Mesenchymal stem cell (in vitro differentiated cells and primary cell): ENCODE measurements around the gene ZACN.

Experiments
- DNase-seq: peaks from one replicate; pipeline ENCODE4 v3.0.0-alpha.2; 2013
- H2AFZ ChIP-seq: one replicate; pipeline ENCODE4 v1.6.1; 2013; ENCODE audit warnings: low read depth, mild to moderate bottlenecking, control low read depth, inconsistent platforms, low read length, moderate library complexity
- H2AK5ac ChIP-seq: 2 replicates; pipeline ENCODE4 v1.6.1; 2013; ENCODE audit warnings: low read length, moderate library complexity, mild to moderate bottlenecking, inconsistent platforms; ENCODE audit not compliant: severe bottlenecking
- H2BK120ac ChIP-seq: one replicate; pipeline ENCODE4 v1.6.1; 2013; ENCODE audit warnings: low read depth, mild to moderate bottlenecking, inconsistent platforms, low read length, moderate library complexity
- H2BK12ac ChIP-seq, 2 experiments: one replicate each; pipeline ENCODE4 v1.6.1; 2013; ENCODE audit warnings: inconsistent platforms in 2 of 2, low read length in 2 of 2, mild to moderate bottlenecking in 2 of 2, moderate library complexity in 2 of 2, control low read depth in 1 of 2
- H2BK15ac ChIP-seq: one replicate; pipeline ENCODE4 v1.6.1; 2013; ENCODE audit warnings: mild to moderate bottlenecking, low read depth, inconsistent platforms; ENCODE audit not compliant: poor library complexity, severe bottlenecking
- H2BK5ac ChIP-seq: 2 replicates; pipeline ENCODE4 v1.6.1; 2013; ENCODE audit warnings: low read depth, mild to moderate bottlenecking, low read length, control low read depth, inconsistent platforms; ENCODE audit not compliant: poor library complexity, severe bottlenecking
- H3K14ac ChIP-seq, 2 experiments: one replicate each; pipeline ENCODE4 v1.6.1; 2013; ENCODE audit warnings: inconsistent platforms in 2 of 2, low read length in 2 of 2, control low read depth in 1 of 2, mild to moderate bottlenecking in 1 of 2, moderate library complexity in 1 of 2
- H3K18ac ChIP-seq, 2 experiments: one replicate each; pipeline ENCODE4 v1.6.1; 2013; ENCODE audit warnings: inconsistent platforms in 2 of 2, low read length in 2 of 2, control low read depth in 1 of 2, low read depth in 1 of 2, mild to moderate bottlenecking in 1 of 2
- H3K23ac ChIP-seq, 2 experiments: one replicate each; pipeline ENCODE4 v1.6.1; 2013; ENCODE audit warnings: inconsistent platforms in 2 of 2, low read length in 2 of 2, mild to moderate bottlenecking in 2 of 2, moderate library complexity in 2 of 2, control low read depth in 1 of 2
- H3K27ac ChIP-seq: 2 replicates; pipeline ENCODE4 v1.5.1; 2013; ENCODE audit warnings: mild to moderate bottlenecking, moderate library complexity, low read length, control low read depth, inconsistent platforms; ENCODE audit not compliant: poor library complexity, severe bottlenecking
- H3K27me3 ChIP-seq, 2 experiments: 2 replicates each; pipeline versions ENCODE4 v1.6.1 to v1.7.0; 2013; ENCODE audit warnings: low read length in 2 of 2, mild to moderate bottlenecking in 2 of 2, moderate library complexity in 2 of 2, control low read depth in 1 of 2, inconsistent platforms in 1 of 2; ENCODE audit not compliant: control insufficient read depth in 1 of 2, insufficient read depth in 1 of 2
- H3K36me3 ChIP-seq, 2 experiments: 2 replicates each; pipeline versions ENCODE4 v1.6.1 to v1.7.0; 2013; ENCODE audit warnings: low read length in 2 of 2, control low read depth in 1 of 2, inconsistent platforms in 1 of 2, low read depth in 1 of 2, mild to moderate bottlenecking in 1 of 2; ENCODE audit not compliant: insufficient read depth in 2 of 2, control insufficient read depth in 1 of 2
- H3K4ac ChIP-seq, 2 experiments: one replicate each; pipeline ENCODE4 v1.6.1; 2013; ENCODE audit warnings: inconsistent platforms in 2 of 2, low read length in 2 of 2, mild to moderate bottlenecking in 2 of 2, moderate library complexity in 2 of 2, control low read depth in 1 of 2, low read depth in 1 of 2
- H3K4me1 ChIP-seq: 2 replicates; pipeline ENCODE4 v1.6.1; 2013; ENCODE audit warnings: low read depth, low read length, control low read depth; ENCODE audit not compliant: control insufficient read depth, insufficient read depth
- H3K4me2 ChIP-seq: 2 replicates; pipeline ENCODE4 v1.6.1; 2013; ENCODE audit warnings: low read length, mild to moderate bottlenecking, inconsistent platforms; ENCODE audit not compliant: poor library complexity, severe bottlenecking
- H3K4me3 ChIP-seq, 2 experiments: 2 replicates each; pipeline versions ENCODE4 v1.5.1 to v1.7.0; 2013; ENCODE audit warnings: low read length in 2 of 2, mild to moderate bottlenecking in 2 of 2, control low read depth in 1 of 2, low read depth in 1 of 2; ENCODE audit not compliant: insufficient read depth in 1 of 2
- H3K79me1 ChIP-seq: replicated peaks from 2 replicates; pipeline ENCODE4 v1.6.1; 2013; ENCODE audit warnings: mild to moderate bottlenecking, control low read depth, low read length, inconsistent platforms; ENCODE audit not compliant: poor library complexity, severe bottlenecking
- H3K9ac ChIP-seq: 2 replicates; pipeline ENCODE4 v1.7.0; 2013; ENCODE audit warnings: mild to moderate bottlenecking, low read length, moderate library complexity
- H3K9me3 ChIP-seq: 2 replicates; pipeline ENCODE4 v1.7.0; 2013; ENCODE audit warnings: mild to moderate bottlenecking, low read length; ENCODE audit not compliant: control insufficient read depth
- H4K8ac ChIP-seq: one replicate; pipeline ENCODE4 v1.6.1; 2013; ENCODE audit warnings: inconsistent platforms, mild to moderate bottlenecking, low read length, moderate library complexity
- H4K91ac ChIP-seq: one replicate; pipeline ENCODE4 v1.6.1; 2013; ENCODE audit warnings: mild to moderate bottlenecking, low read length, inconsistent platforms
- WGBS: methylation state at CpG from one replicate; pipeline ENCODE4 v1.1.7; 2013; ENCODE audit warnings: mixed read lengths; 5-methylcytosine and 5-hydroxymethylcytosine counted together

The ZACN gene

DNA sequence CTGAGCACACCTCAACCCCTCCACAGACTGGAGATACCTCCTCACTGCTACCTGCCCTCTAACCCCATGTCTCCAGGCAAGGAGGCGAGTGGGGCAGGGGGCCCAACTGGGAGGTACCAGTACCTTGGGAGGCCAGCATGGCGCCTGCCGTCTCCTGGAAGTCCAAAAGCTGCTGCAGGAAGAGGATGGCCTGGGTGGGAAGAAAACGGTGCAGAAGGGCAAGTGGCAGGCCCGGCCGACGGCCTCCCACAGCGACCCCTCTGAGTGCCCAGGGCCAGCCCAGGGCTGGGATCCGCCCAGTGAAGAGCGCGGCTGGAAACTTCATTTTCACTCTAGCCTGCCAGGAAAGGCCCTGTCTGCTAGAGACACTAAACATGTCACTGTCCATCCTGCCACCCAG is 8.5 kb downstream of the ZACN start:
- 94% methylated on average over 11 of the region's 11 CpGs for WGBS
- DNase-seq: no peak

DNA sequence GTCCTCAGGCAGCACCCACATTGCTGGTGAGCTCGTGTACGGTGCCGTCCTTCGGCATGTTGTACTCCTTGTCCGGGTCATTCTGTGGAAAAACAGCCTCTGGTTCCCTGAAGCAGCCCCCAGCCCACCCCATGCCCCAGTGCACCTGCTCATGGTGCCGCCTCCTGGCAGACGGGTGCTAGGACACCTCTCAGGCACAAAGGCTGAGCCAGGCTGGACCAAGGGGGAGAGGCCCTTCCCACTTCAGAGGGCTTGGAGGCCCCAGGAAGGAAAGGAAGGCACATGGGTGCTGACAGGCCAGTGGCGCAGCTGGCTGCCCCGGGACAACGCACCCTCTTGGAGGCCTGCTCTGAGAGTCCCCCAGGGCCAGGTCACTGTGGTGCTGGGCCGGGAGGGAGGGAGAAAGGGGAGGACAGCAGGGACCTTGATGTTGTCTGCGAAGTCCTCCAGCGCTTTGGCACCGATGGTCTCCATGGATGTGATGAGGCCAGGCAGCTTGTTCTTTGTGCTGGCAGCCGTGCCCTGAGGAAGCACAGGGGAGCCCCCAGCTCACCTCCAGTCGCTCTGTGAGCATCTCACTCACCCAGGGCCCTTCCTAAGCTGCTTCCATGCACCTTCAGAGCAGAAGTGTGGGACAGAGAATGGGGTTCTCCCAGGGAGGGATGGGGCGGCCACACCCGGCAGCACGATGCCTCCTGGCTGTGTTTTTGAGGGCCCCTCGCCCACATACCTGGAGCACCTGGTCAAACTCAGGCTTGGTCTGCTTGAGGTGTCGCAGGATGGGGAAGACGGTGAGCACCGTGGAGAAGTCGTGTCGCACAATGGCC is 9.3 kb downstream of the ZACN start:
- peaks cover 94 to 98% of the 10 kb centered on the region in 2 experiments for H3K36me3 ChIP-seq
- H3K4me1 ChIP-seq: peaks cover 2% of the 10 kb centered on the region
- no peaks in the 10 kb centered on the region for H3K27me3 ChIP-seq
- no peak overlapping the region for H2BK12ac ChIP-seq
- no peak overlapping the region for H3K4me3 ChIP-seq
- no peak overlapping the region for H3K4ac ChIP-seq
- H3K23ac ChIP-seq: no peak overlapping the region
- no peak overlapping the region for H2BK15ac ChIP-seq
- no peak overlapping the region for H2AK5ac ChIP-seq
- H3K9ac ChIP-seq: no peak overlapping the region
- no peaks in the 10 kb centered on the region for H3K9me3 ChIP-seq
- no peak overlapping the region for H3K18ac ChIP-seq
- H3K27ac ChIP-seq: no peak overlapping the region
- H2AFZ ChIP-seq: no peak overlapping the region
- peaks cover 41% of the 10 kb centered on the region for H3K79me1 ChIP-seq
- DNase-seq: no peak
- H4K91ac ChIP-seq: no peak overlapping the region
- no peak overlapping the region for H3K4me2 ChIP-seq
- no peak overlapping the region for H4K8ac ChIP-seq
- WGBS: 94% methylated on average over 25 of the region's 25 CpGs
- no peak overlapping the region for H2BK5ac ChIP-seq
- H2BK120ac ChIP-seq: no peak overlapping the region
- H3K14ac ChIP-seq: no peak overlapping the region

More for the DNA sequence above, 8.5 kb downstream of the ZACN start:
- no peak overlapping the region for H2BK12ac ChIP-seq
- H3K27ac ChIP-seq: no peak overlapping the region
- H3K4me3 ChIP-seq: no peak overlapping the region
- H3K14ac ChIP-seq: no peak overlapping the region
- H2BK15ac ChIP-seq: no peak overlapping the region
- H3K27me3 ChIP-seq: no peaks in the 10 kb centered on the region
- no peak overlapping the region for H2AK5ac ChIP-seq
- peak overlapping the region; percentile 34 for H4K91ac ChIP-seq
- H3K4me2 ChIP-seq: no peak overlapping the region
- no peak overlapping the region for H2BK5ac ChIP-seq
- H3K4me1 ChIP-seq: peaks cover 3% of the 10 kb centered on the region
- H3K79me1 ChIP-seq: peaks cover 34% of the 10 kb centered on the region
- H3K23ac ChIP-seq: no peak overlapping the region
- H3K18ac ChIP-seq: no peak overlapping the region
- H2AFZ ChIP-seq: no peak overlapping the region
- H2BK120ac ChIP-seq: no peak overlapping the region
- H3K9ac ChIP-seq: no peak overlapping the region
- H3K4ac ChIP-seq: no peak overlapping the region
- H3K9me3 ChIP-seq: no peaks in the 10 kb centered on the region
- H4K8ac ChIP-seq: no peak overlapping the region
- H3K36me3 ChIP-seq: peaks cover 94 to 98% of the 10 kb centered on the region in 2 experiments

DNA sequence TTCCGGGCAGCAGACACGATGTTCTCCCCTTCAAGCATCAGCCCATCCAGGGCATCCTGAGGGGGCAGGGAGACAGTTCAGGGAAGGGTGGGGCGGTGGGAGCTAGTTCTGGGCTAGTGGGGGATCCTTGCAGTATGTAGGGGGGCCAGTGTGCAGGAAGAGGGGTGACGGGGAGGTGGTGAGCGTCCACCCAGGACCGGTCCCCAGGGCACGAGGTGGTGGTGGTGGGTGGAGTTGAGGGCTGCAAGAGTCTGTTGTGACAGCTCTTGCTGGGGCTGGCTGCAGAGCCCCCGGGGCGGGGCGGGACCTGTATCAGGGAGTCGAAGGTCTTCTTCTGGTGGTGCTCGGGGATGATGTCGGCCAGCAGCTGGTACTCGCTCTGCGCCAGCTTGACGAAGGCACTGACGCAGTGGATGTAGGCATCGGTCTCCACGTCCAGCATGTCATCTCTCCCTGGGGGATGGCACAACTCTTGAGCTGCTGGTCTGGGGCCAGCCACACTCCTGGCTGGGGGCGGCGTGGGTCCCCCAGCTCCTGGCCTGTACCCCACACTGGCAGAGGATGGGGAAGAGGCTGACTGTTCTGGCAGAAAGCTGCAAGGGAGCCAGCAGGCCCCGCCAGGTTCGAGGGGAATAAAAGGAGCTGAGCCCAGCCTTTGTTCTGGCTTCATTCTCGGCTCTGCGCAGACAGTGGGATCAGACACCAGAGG is 10.0 kb downstream of the ZACN start:
- Histone ChIP-seq H3K4me3 (no peak overlapping the region), H3K4ac (no peak overlapping the region), H2BK15ac (no peak overlapping the region), H3K23ac (no peak overlapping the region), H2BK120ac (no peak overlapping the region), H3K79me1 (peaks cover 49% of the 10 kb centered on the region), H2AFZ (no peak overlapping the region), H3K27me3 (no peaks in the 10 kb centered on the region), H3K36me3 (peaks cover 94 to 98% of the 10 kb centered on the region in 2 experiments), H3K9me3 (no peaks in the 10 kb centered on the region), H3K14ac (no peak overlapping the region), H3K4me1 (no peaks in the 10 kb centered on the region), H3K18ac (no peak overlapping the region), H2AK5ac (no peak overlapping the region), H3K4me2 (no peak overlapping the region), H4K91ac (no peak overlapping the region), H4K8ac (no peak overlapping the region), H3K27ac (no peak overlapping the region), H3K9ac (no peak overlapping the region), H2BK12ac (no peak overlapping the region), H2BK5ac (no peak overlapping the region)
- no peak for DNase-seq
- 97% methylated on average over 25 of the region's 25 CpGs for WGBS
